GM12801 (cell line): ENCODE results near the gene PYGM.

Experiments used
- TF ChIP-seq, protein P1 (sequence below): IDR thresholded peaks from one replicate; pipeline ENCODE4 v1.5.1; 2011; ENCODE audit warnings: control low read depth; ENCODE audit not compliant: insufficient read length; ENCODE audit errors: extremely low read depth

The PYGM gene

DNA sequence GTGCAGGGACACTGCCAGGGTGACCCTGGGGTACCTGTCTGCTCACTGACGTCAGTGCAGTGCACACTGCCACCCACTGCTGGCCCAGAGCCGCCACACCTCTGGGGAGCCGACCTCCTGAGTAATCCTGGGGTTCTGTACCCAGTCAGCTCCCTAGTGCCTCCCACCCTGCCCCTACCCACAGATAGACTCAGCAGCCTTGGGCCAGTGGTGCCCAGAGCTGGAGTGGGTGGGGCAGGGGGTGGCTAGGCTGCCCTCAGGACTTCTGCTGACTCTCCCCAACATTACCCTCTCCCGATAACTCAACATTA, 42.6 kb downstream of the PYGM start:
- TF ChIP-seq, protein P1, sequence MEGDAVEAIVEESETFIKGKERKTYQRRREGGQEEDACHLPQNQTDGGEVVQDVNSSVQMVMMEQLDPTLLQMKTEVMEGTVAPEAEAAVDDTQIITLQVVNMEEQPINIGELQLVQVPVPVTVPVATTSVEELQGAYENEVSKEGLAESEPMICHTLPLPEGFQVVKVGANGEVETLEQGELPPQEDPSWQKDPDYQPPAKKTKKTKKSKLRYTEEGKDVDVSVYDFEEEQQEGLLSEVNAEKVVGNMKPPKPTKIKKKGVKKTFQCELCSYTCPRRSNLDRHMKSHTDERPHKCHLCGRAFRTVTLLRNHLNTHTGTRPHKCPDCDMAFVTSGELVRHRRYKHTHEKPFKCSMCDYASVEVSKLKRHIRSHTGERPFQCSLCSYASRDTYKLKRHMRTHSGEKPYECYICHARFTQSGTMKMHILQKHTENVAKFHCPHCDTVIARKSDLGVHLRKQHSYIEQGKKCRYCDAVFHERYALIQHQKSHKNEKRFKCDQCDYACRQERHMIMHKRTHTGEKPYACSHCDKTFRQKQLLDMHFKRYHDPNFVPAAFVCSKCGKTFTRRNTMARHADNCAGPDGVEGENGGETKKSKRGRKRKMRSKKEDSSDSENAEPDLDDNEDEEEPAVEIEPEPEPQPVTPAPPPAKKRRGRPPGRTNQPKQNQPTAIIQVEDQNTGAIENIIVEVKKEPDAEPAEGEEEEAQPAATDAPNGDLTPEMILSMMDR = no peak

DNA sequence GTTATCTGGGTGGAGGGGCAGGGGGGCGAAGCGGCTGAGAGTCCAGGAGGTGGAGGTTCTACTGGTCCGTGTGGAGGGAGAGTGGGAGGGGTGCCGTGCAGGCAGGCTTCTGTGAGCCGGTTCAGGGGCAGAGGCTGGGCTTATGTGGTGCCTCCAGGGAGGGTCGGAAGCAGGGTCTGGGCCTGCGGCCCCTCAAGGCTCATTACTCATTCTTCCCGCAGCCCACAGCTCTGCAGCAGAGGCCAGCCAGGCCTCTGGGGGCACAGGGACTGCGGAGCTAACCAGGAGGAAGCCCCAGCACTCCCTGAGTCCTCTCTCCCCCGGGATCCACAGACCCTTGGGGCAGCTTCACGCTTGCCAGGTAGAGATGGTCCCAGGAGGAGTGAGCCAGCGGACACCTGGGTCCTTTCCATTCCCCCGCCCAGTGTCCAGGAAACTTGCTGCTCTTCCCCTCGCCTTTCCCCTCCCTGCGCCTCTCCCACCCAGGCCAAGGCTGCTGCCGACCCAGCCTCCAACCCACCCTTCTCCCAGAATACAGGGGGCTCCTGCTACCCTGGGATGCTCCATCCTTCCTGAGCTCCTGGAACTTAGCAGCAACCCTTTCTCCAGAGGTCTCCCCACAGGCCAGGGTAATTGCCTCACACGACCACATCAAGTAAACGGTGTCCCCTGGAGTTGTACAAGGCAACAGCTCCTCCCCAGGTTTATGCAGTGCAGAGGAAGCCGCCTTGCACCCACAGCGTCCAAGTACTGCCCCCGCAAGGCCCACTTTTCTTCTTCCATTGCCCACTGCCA, 43.1 kb downstream of the PYGM start:
- TF ChIP-seq, protein P1 = no peak

GRCh38 chr11:64715756-64716472, 43.9 kb downstream of the PYGM start:
- TF ChIP-seq, protein P1 = no peak

DNA sequence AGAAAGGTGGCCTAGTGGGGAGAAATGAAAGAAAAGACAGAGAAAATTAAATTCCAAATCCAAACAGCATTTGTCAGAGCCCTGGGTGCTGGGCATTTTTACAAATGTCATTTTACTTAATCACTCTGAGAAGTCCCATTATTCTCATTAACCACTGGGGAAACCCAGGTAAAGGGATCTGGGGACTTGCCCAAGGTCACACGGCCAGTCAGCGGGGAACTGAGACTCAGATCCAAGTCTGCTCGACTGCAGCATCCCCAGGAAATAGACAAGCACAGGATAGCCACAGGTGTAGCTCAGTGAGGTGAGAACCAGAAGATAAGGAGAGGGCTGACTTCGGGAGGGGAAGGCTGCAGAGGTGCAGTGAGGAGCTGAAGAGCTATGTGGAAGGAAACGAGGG, 44.7 kb downstream of the PYGM start:
- TF ChIP-seq, protein P1 = no peak

- TF ChIP-seq, protein P1 = no peak
Measured at GRCh38 chr11:64714666-64715065, 45.1 kb downstream of the PYGM start.

- TF ChIP-seq, protein P1 = no peak
Measured at GRCh38 chr11:64713781-64714363, 45.9 kb downstream of the PYGM start.

GRCh38 chr11:64713016-64713707, 46.6 kb downstream of the PYGM start:
- TF ChIP-seq, protein P1 = no peak
